SK-N-SH (cell line): ENCODE results near the gene PROM1. TPM values are rescaled to one million over a fixed set of nuclear protein-coding genes. Genes with fewer than 3 reads are reported as not detected.

Source experiments
- CTCF ChIA-PET: fragments of 300-600, 350-600 bp; formaldehyde crosslinking; extraction: SDS; loops from one replicate; lab custom pipeline; 2021; lab: Yijun Ruan, JAX
- POLR2A ChIA-PET: fragments of 350-600 bp; sonication (Branson Sonifier 250); formaldehyde crosslinking; extraction: SDS; loops from one replicate; lab custom pipeline; 2020; ENCODE audit warnings: antibody characterized with exemption, inconsistent platforms; lab: Yijun Ruan, JAX
- DNase-seq: peaks from one replicate; pipeline ENCODE4 v3.0.0; 2012
- H2AFZ ChIP-seq: fragments of 200-600 bp; sonication (generic); 2 replicates; pipeline ENCODE4 v1.8.1; 2016; ENCODE audit warnings: antibody characterized with exemption, mild to moderate bottlenecking, low read depth
- H3F3A ChIP-seq: fragments of 200-600 bp; sonication (generic); replicated peaks from 2 replicates; pipeline ENCODE3; 2016; ENCODE audit warnings: antibody characterized with exemption, mild to moderate bottlenecking; ENCODE audit not compliant: insufficient read depth
- H3K27ac ChIP-seq, 2 experiments: fragments of 200-500 bp in 1 of 2; fragments of 200-600 bp in 1 of 2; sonication (Bioruptor generic) in 1 of 2; sonication (generic), shearing (Covaris generic) in 1 of 2; 2 replicates each; pipeline versions ENCODE4 v1.5.1 to v1.6.1; 2014 to 2016; ENCODE audit warnings: low read depth in 2 of 2, inconsistent platforms in 1 of 2, low read length in 1 of 2, mild to moderate bottlenecking in 1 of 2, mixed read lengths in 1 of 2
- H3K27me3 ChIP-seq: fragments of 200-600 bp; sonication (generic), shearing (Covaris generic); 2 replicates; pipeline ENCODE4 v1.6.1; 2016; ENCODE audit warnings: mixed run types; ENCODE audit not compliant: insufficient read depth
- H3K36me3 ChIP-seq, 2 experiments: fragments of 200-500 bp in 1 of 2; fragments of 200-600 bp in 1 of 2; sonication (Bioruptor generic) in 1 of 2; sonication (generic) in 1 of 2; replicated peaks in 1 of 2; 2 replicates each; pipeline versions ENCODE3 to v1.5.1; 2014 to 2016; ENCODE audit warnings: low read length in 1 of 2, mild to moderate bottlenecking in 1 of 2; ENCODE audit not compliant: insufficient read depth in 2 of 2, control insufficient read depth in 1 of 2
- H3K4me1 ChIP-seq, 2 experiments: fragments of 200-500 bp in 1 of 2; fragments of 200-600 bp in 1 of 2; sonication (Bioruptor generic) in 1 of 2; sonication (generic), shearing (Covaris generic) in 1 of 2; 2 replicates each; pipeline versions ENCODE4 v1.5.1 to v1.6.1; 2014 to 2016; ENCODE audit warnings: low read depth in 1 of 2, low read length in 1 of 2, mixed run types in 1 of 2; ENCODE audit not compliant: insufficient read depth in 2 of 2, control insufficient read depth in 1 of 2
- H3K4me2 ChIP-seq: fragments of 200-600 bp; sonication (generic), shearing (Covaris generic); 2 replicates; pipeline ENCODE4 v1.6.1; 2017; ENCODE audit warnings: mixed run types
- H3K4me3 ChIP-seq, 2 experiments: fragments of 200-500 bp in 1 of 2; fragments of 200-600 bp in 1 of 2; sonication (Bioruptor generic) in 1 of 2; sonication (generic), shearing (Covaris generic) in 1 of 2; 2 replicates each; pipeline versions ENCODE4 v1.5.1 to v1.8.1; 2014 to 2016; ENCODE audit warnings: low read depth in 2 of 2, inconsistent platforms in 1 of 2, low read length in 1 of 2, mild to moderate bottlenecking in 1 of 2, mixed read lengths in 1 of 2, moderate library complexity in 1 of 2
- H3K79me2 ChIP-seq: fragments of 200-600 bp; sonication (generic); 2 replicates; pipeline ENCODE4 v1.8.1; 2017; ENCODE audit warnings: mild to moderate bottlenecking; ENCODE audit not compliant: insufficient read depth
- H3K9ac ChIP-seq: fragments of 200-600 bp; sonication (generic); 2 replicates; pipeline ENCODE4 v1.6.1; 2017; ENCODE audit warnings: mixed run types
- H3K9me2 ChIP-seq: fragments of 200-600 bp; sonication (generic); 2 replicates; pipeline ENCODE4 v1.6.1; 2017; ENCODE audit warnings: mixed run types
- H3K9me3 ChIP-seq: fragments of 200-600 bp; sonication (generic); 2 replicates; pipeline ENCODE4 v1.6.1; 2017; ENCODE audit warnings: mixed run types, mild to moderate bottlenecking, moderate library complexity
- H4K20me1 ChIP-seq: fragments of 200-600 bp; sonication (generic); 2 replicates; pipeline ENCODE4 v1.6.1; 2017; ENCODE audit warnings: mild to moderate bottlenecking, mixed run types; ENCODE audit not compliant: insufficient read depth
- CTCF ChIP-seq: fragments of 200-600 bp; sonication (generic); IDR thresholded peaks from 2 replicates; pipeline ENCODE4 v1.6.1; 2017; ENCODE audit warnings: antibody characterized with exemption, mild to moderate bottlenecking, moderate library complexity
- EP300 ChIP-seq, 2 experiments: IDR thresholded peaks; 2 replicates each; pipeline versions ENCODE4 v1.4.0 to v1.6.1; 2012; ENCODE audit warnings: borderline replicate concordance in 1 of 2, low read depth in 1 of 2, low read length in 1 of 2
- EZH2phosphoT487 ChIP-seq: fragments of 200-600 bp; sonication (generic); IDR thresholded peaks from 2 replicates; pipeline ENCODE4 v1.6.1; 2017; ENCODE audit warnings: low read depth, mixed run types, mild to moderate bottlenecking, antibody characterized with exemption, moderate library complexity, borderline replicate concordance
- FOXM1 ChIP-seq: IDR thresholded peaks from 2 replicates; pipeline ENCODE4 v1.4.0; 2012; ENCODE audit warnings: low read depth, mild to moderate bottlenecking
- GABPA ChIP-seq: IDR thresholded peaks from 2 replicates; pipeline ENCODE4 v1.4.0; 2012; ENCODE audit warnings: low read depth, mild to moderate bottlenecking
- MAX ChIP-seq: IDR thresholded peaks from 2 replicates; pipeline ENCODE4 v1.4.0; 2012; ENCODE audit warnings: low read depth
- MEF2A ChIP-seq: IDR thresholded peaks from 2 replicates; pipeline ENCODE4 v1.4.0; 2012; ENCODE audit warnings: low read depth, borderline replicate concordance
- NFIC ChIP-seq: IDR thresholded peaks from 2 replicates; pipeline ENCODE4 v1.4.0; 2012; ENCODE audit warnings: borderline replicate concordance
- NRF1 ChIP-seq: IDR thresholded peaks from 2 replicates; pipeline ENCODE4 v1.6.1; 2012; ENCODE audit warnings: low read depth, mild to moderate bottlenecking, low read length
- POLR2AphosphoS5 ChIP-seq: IDR thresholded peaks from 2 replicates; pipeline ENCODE4 v1.6.1; 2012; ENCODE audit warnings: low read depth, low read length
- RAD21 ChIP-seq: IDR thresholded peaks from 2 replicates; pipeline ENCODE4 v1.6.1; 2012; ENCODE audit warnings: mild to moderate bottlenecking, low read length
- RCOR1 ChIP-seq: fragments of 150-350 bp; IDR thresholded peaks from 2 replicates; pipeline ENCODE4 v1.6.1; 2017; ENCODE audit warnings: antibody characterized with exemption, low read length
- REST ChIP-seq: IDR thresholded peaks from 2 replicates; pipeline ENCODE4 v1.6.1; 2012; ENCODE audit warnings: mild to moderate bottlenecking, low read depth, low read length, moderate library complexity
- SMC3 ChIP-seq: IDR thresholded peaks from 2 replicates; pipeline ENCODE4 v1.6.1; 2012; ENCODE audit warnings: low read depth, low read length, improper control_type of control experiment
- TEAD4 ChIP-seq: IDR thresholded peaks from 2 replicates; pipeline ENCODE4 v1.4.0; 2012; ENCODE audit warnings: mild to moderate bottlenecking, borderline replicate concordance; ENCODE audit not compliant: insufficient read depth
- USF1 ChIP-seq: IDR thresholded peaks from 2 replicates; pipeline ENCODE4 v1.4.0; 2012; ENCODE audit warnings: low read depth, borderline replicate concordance
- WGBS: methylation state at CpG from one replicate; pipeline ENCODE4 v1.1.6; 2017; ENCODE audit warnings: low lambda C conversion rate; 5-methylcytosine and 5-hydroxymethylcytosine counted together
- polyA plus RNA-seq, 3 experiments: library from polyadenylated mRNA; depleted of rRNA; stranded (reverse); fragments of >200 nt; gene quantifications; 2 replicates each; pipeline ENCODE4 v1.2.3, GENCODE V29; 2012

Gene PROM1
- polyA plus RNA-seq, 1 of the 3 experiments (the other 2 are of a cell fraction), result not detected

- TF ChIP-seq MAX (no peak), MEF2A (no peak), REST (no peak), TEAD4 (no peak), SMC3 (no peak), EP300 (IDR thresholded peaks at IDR 0.05; ENCODE audit: borderline replicate concordance in 1 of 2, low read depth in 1 of 2, low read length in 1 of 2) (no peak)
- TF ChIP-seq, all 33 proteins: peak for 0
Measured at GRCh38 chr4:16023776-16024408, 59.9 kb downstream of the PROM1 start (continued).

GRCh38 chr4:16021804-16022560 lies 61.8 kb downstream of the PROM1 start:
- no peak overlapping the region for H3K4me3 ChIP-seq
- no peaks in the 10 kb centered on the region for H4K20me1 ChIP-seq
- WGBS, result 53% methylated on average over 8 of the region's 8 CpGs
- H2AFZ ChIP-seq, result no peak overlapping the region
- ChIA-PET CTCF (interaction anchor here (0.9 to 1.1 kb wide), 4 partner anchors 21 to 243 kb away, joined by 3 to 5 read pairs (median 3); no protein-coding TSS in a partner anchor), POLR2A (no interaction called here)
- no peak overlapping the region for H3K9ac ChIP-seq
- no peak overlapping the region for H3K4me2 ChIP-seq
- no peaks in the 10 kb centered on the region; the same call in 1 of the 2 replicates for H3K27me3 ChIP-seq
- TF ChIP-seq GABPA, result no peak
- no peak for TF ChIP-seq NFIC
- TF ChIP-seq NRF1, result no peak
- no peak for TF ChIP-seq FOXM1
- TF ChIP-seq SMC3, result no peak
- no peak for TF ChIP-seq RCOR1
- TF ChIP-seq EZH2phosphoT487, result no peak
- TF ChIP-seq CTCF, result no peak
- no peak for TF ChIP-seq RAD21
- TF ChIP-seq POLR2AphosphoS5, result no peak
- no peak for TF ChIP-seq USF1
- DNase-seq, result no peak
- H3K36me3 ChIP-seq, result no peaks in the 10 kb centered on the region
- no peak overlapping the region for H3K27ac ChIP-seq
- H3F3A ChIP-seq, result no peaks in the 10 kb centered on the region
- no peaks in the 10 kb centered on the region for H3K9me3 ChIP-seq
- H3K79me2 ChIP-seq, result no peaks in the 10 kb centered on the region
- no peaks in the 10 kb centered on the region for H3K4me1 ChIP-seq
- H3K9me2 ChIP-seq, result no peaks in the 10 kb centered on the region
